IMR-90 (cell line): ENCODE results near the gene FRY.

Source experiments
- BHLHE40 ChIP-seq: fragments of 150-350 bp; IDR thresholded peaks from 2 replicates; pipeline ENCODE4 v1.6.1; 2016; ENCODE audit warnings: mild to moderate bottlenecking, low read depth, low read length
- CEBPB ChIP-seq: IDR thresholded peaks from 2 replicates; pipeline ENCODE4 v1.6.1; 2012; ENCODE audit warnings: low read depth, low read length, improper control_type of control experiment
- CTCF ChIP-seq: conservative IDR thresholded peaks from 2 replicates; pipeline ENCODE4 v1.5.1; 2012; ENCODE audit warnings: mild to moderate bottlenecking, low read depth, low read length, improper control_type of control experiment
- MXI1 ChIP-seq: IDR thresholded peaks from 2 replicates; pipeline ENCODE4 v1.6.1; 2012; ENCODE audit warnings: low read depth, mild to moderate bottlenecking, low read length, moderate library complexity, borderline replicate concordance
- NFE2L2 ChIP-seq: fragments of 150-350 bp; IDR thresholded peaks from 2 replicates; pipeline ENCODE4 v1.6.1; 2016; ENCODE audit warnings: low read depth, mild to moderate bottlenecking, low read length
- POLR2A ChIP-seq: IDR thresholded peaks from 2 replicates; pipeline ENCODE4 v1.6.1; 2012; ENCODE audit warnings: mild to moderate bottlenecking, low read depth, low read length
- RCOR1 ChIP-seq: IDR thresholded peaks from 2 replicates; pipeline ENCODE4 v1.6.1; 2012; ENCODE audit warnings: mild to moderate bottlenecking, low read length, improper control_type of control experiment; ENCODE audit not compliant: insufficient replicate concordance
- USF2 ChIP-seq: fragments of 150-350 bp; IDR thresholded peaks from 2 replicates; pipeline ENCODE4 v1.6.1; 2017; ENCODE audit warnings: mild to moderate bottlenecking, antibody characterized with exemption, low read length, low read depth

- TF ChIP-seq BHLHE40 (no peak), CTCF (no peak), NFE2L2 (no peak), POLR2A (no peak), CEBPB (no peak), USF2 (no peak), RCOR1 (no peak), MXI1 (no peak)
Observed at GRCh38 chr13:32252812-32253438, 221.4 kb downstream of the FRY start.
